ENCODE measurements around the gene POLR1C. TPM values are rescaled to one million over a fixed set of nuclear protein-coding genes. Genes with fewer than 3 reads are reported as not detected.

POLR1C gene
- total and polyA plus RNA-seq, 4 donors, result 10.8 to 24.3 (median 19.0) TPM

DNA sequence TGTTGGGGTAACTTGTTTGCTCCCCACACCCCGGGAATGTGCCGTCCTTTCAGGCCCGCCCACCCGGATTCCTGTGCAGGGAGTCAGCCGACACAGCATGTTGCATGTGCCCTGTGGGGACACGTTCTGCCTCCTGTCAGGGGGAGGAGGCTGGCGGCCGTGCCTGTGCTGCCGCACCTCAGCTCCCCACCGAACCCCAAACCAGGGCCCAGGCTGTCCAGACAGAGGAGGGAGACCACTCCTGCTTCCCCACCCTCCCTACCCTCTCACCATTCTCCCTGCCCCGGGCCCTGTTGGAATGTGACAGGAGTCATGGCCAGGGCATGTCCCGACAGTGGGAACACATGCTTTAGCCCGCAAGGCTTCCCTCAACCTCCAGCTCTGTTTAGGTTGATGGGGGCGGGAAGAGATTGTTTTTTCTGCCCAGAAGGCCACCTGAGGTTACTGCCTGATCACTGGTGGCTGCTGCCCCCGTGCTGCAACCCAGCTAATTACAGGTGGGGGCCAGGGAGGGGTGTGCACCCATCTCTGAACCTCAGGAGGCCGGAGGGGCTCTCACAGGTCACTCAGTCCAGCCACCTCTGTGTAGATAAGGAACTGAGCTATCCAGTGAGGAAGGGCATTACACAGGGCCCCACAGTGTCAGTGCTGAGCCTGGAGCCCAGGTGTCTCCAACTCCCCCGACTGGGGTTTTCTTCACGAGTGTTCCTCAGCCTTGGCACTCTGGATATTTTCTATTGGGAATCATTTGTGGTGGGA, 20.3 kb upstream of the POLR1C start:
- Histone ChIP-seq H3K27ac (ENCODE audit: low read depth in 1 of 2, low read length in 2 of 2) (no peak overlapping the region), H3K4me1 (ENCODE audit: control insufficient read depth in 4 of 4, insufficient read depth in 4 of 4, low read length in 3 of 4) (peaks cover 10 to 57% (median 39%) of the 10 kb centered on the region in 4 donors), H3K4me3 (ENCODE audit: low read depth in 1 of 3, low read length in 3 of 3) (no peak overlapping the region), H3K27me3 (ENCODE audit: control insufficient read depth in 4 of 4, insufficient read depth in 4 of 4, low read length in 3 of 4) (no peaks in the 10 kb centered on the region), H3K9ac (ENCODE audit: low read depth in 1 of 2, low read length in 2 of 2) (no peak overlapping the region), H3K36me3 (ENCODE audit: control insufficient read depth in 4 of 4, insufficient read depth in 3 of 4, low read depth in 1 of 4, low read length in 3 of 4) (peaks cover 2 to 24% (median 8%) of the 10 kb centered on the region in 4 donors), H3K9me3 (ENCODE audit: control insufficient read depth in 4 of 4, low read length in 3 of 4) (no peaks in the 10 kb centered on the region)
- WGBS, result 66% methylated on average over 18 of the region's 18 CpGs
- TF ChIP-seq RXRA (IDR thresholded peaks at IDR 0.05) (peak; percentile 52 to 66), RAD21 (IDR thresholded peaks at IDR 0.05) (peak; percentile 77 to 81), HNF4A (conservative IDR thresholded peaks at IDR 0.05) (no peak), NR2F2 (IDR thresholded peaks at IDR 0.05) (no peak)
- TF ChIP-seq, protein P1, sequence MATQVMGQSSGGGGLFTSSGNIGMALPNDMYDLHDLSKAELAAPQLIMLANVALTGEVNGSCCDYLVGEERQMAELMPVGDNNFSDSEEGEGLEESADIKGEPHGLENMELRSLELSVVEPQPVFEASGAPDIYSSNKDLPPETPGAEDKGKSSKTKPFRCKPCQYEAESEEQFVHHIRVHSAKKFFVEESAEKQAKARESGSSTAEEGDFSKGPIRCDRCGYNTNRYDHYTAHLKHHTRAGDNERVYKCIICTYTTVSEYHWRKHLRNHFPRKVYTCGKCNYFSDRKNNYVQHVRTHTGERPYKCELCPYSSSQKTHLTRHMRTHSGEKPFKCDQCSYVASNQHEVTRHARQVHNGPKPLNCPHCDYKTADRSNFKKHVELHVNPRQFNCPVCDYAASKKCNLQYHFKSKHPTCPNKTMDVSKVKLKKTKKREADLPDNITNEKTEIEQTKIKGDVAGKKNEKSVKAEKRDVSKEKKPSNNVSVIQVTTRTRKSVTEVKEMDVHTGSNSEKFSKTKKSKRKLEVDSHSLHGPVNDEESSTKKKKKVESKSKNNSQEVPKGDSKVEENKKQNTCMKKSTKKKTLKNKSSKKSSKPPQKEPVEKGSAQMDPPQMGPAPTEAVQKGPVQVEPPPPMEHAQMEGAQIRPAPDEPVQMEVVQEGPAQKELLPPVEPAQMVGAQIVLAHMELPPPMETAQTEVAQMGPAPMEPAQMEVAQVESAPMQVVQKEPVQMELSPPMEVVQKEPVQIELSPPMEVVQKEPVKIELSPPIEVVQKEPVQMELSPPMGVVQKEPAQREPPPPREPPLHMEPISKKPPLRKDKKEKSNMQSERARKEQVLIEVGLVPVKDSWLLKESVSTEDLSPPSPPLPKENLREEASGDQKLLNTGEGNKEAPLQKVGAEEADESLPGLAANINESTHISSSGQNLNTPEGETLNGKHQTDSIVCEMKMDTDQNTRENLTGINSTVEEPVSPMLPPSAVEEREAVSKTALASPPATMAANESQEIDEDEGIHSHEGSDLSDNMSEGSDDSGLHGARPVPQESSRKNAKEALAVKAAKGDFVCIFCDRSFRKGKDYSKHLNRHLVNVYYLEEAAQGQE (IDR thresholded peaks at IDR 0.05), result no peak
- TF ChIP-seq, protein P2, sequence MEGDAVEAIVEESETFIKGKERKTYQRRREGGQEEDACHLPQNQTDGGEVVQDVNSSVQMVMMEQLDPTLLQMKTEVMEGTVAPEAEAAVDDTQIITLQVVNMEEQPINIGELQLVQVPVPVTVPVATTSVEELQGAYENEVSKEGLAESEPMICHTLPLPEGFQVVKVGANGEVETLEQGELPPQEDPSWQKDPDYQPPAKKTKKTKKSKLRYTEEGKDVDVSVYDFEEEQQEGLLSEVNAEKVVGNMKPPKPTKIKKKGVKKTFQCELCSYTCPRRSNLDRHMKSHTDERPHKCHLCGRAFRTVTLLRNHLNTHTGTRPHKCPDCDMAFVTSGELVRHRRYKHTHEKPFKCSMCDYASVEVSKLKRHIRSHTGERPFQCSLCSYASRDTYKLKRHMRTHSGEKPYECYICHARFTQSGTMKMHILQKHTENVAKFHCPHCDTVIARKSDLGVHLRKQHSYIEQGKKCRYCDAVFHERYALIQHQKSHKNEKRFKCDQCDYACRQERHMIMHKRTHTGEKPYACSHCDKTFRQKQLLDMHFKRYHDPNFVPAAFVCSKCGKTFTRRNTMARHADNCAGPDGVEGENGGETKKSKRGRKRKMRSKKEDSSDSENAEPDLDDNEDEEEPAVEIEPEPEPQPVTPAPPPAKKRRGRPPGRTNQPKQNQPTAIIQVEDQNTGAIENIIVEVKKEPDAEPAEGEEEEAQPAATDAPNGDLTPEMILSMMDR (IDR thresholded peaks at IDR 0.05; ENCODE audit: low read depth, low read length, missing input control), result peak; percentile 48
- no peak for DNase-seq (ENCODE audit: low spot score)

DNA sequence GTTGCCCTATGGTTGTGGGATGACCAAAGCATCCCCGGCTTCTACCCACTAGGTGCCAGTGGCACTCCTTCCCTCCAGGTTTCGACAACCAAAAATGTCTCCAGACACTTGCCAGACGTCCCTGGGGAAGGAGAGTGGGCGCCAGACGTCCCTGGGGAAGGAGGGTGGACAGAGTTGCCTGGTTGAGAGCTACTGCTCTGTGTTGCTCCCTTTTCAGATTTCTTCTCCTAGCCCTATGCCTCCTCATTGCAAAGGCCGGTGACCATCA, 19.8 kb upstream of the POLR1C start:
- no peak overlapping the region for H3K4me3 ChIP-seq (ENCODE audit: low read depth in 1 of 3, low read length in 3 of 3)
- WGBS, result 91% methylated on average over 6 of the region's 6 CpGs
- peaks cover 8 to 52% (median 39%) of the 10 kb centered on the region in 4 donors for H3K4me1 ChIP-seq (ENCODE audit: control insufficient read depth in 4 of 4, insufficient read depth in 4 of 4, low read length in 3 of 4)
- DNase-seq (ENCODE audit: low spot score), result no peak
- no peaks in the 10 kb centered on the region for H3K9me3 ChIP-seq (ENCODE audit: control insufficient read depth in 4 of 4, low read length in 3 of 4)
- no peak overlapping the region for H3K27ac ChIP-seq (ENCODE audit: low read depth in 1 of 2, low read length in 2 of 2)
- peaks cover 2 to 26% (median 9%) of the 10 kb centered on the region in 4 donors for H3K36me3 ChIP-seq (ENCODE audit: control insufficient read depth in 4 of 4, insufficient read depth in 3 of 4, low read depth in 1 of 4, low read length in 3 of 4)
- no peak overlapping the region for H3K9ac ChIP-seq (ENCODE audit: low read depth in 1 of 2, low read length in 2 of 2)
- TF ChIP-seq RXRA (IDR thresholded peaks at IDR 0.05), result no peak
- no peak for TF ChIP-seq GABPA (IDR thresholded peaks at IDR 0.05 in 1 of 2, conservative IDR thresholded peaks at IDR 0.05 in 1 of 2)
- no peak for TF ChIP-seq YY1 (IDR thresholded peaks at IDR 0.05)
- TF ChIP-seq, protein P3, sequence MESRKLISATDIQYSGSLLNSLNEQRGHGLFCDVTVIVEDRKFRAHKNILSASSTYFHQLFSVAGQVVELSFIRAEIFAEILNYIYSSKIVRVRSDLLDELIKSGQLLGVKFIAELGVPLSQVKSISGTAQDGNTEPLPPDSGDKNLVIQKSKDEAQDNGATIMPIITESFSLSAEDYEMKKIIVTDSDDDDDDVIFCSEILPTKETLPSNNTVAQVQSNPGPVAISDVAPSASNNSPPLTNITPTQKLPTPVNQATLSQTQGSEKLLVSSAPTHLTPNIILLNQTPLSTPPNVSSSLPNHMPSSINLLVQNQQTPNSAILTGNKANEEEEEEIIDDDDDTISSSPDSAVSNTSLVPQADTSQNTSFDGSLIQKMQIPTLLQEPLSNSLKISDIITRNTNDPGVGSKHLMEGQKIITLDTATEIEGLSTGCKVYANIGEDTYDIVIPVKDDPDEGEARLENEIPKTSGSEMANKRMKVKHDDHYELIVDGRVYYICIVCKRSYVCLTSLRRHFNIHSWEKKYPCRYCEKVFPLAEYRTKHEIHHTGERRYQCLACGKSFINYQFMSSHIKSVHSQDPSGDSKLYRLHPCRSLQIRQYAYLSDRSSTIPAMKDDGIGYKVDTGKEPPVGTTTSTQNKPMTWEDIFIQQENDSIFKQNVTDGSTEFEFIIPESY (IDR thresholded peaks at IDR 0.05), result no peak
- no peak for TF ChIP-seq FOXA1 (IDR thresholded peaks at IDR 0.05)
- TF ChIP-seq HNF4G (IDR thresholded peaks at IDR 0.05), result no peak
- TF ChIP-seq NR2F2 (IDR thresholded peaks at IDR 0.05), result no peak
- TF ChIP-seq, protein P4, sequence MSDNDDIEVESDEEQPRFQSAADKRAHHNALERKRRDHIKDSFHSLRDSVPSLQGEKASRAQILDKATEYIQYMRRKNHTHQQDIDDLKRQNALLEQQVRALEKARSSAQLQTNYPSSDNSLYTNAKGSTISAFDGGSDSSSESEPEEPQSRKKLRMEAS (IDR thresholded peaks at IDR 0.05), result no peak
- no peak for TF ChIP-seq RAD21 (IDR thresholded peaks at IDR 0.05)
- TF ChIP-seq, protein P1 (IDR thresholded peaks at IDR 0.05), result no peak
- TF ChIP-seq TAF1 (conservative IDR thresholded peaks at IDR 0.05), result no peak
- no peak for TF ChIP-seq EGR1 (IDR thresholded peaks at IDR 0.05; ENCODE audit: low read depth in 2 of 2)
- TF ChIP-seq, protein P2 (IDR thresholded peaks at IDR 0.05; ENCODE audit: low read depth, low read length, missing input control), result no peak
- TF ChIP-seq, protein P5, sequence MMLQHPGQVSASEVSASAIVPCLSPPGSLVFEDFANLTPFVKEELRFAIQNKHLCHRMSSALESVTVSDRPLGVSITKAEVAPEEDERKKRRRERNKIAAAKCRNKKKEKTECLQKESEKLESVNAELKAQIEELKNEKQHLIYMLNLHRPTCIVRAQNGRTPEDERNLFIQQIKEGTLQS (IDR thresholded peaks at IDR 0.05), result no peak
- TF ChIP-seq HNF4A (conservative IDR thresholded peaks at IDR 0.05), result no peak
- no peak for TF ChIP-seq JUND (IDR thresholded peaks at IDR 0.05)
- TF ChIP-seq SP1 (IDR thresholded peaks at IDR 0.05), result no peak
- H3K27me3 ChIP-seq (ENCODE audit: control insufficient read depth in 4 of 4, insufficient read depth in 4 of 4, low read length in 3 of 4), result no peaks in the 10 kb centered on the region

Data from liver (tissue), 9 donors.